HCT116 (cell line): ENCODE data around the gene COX10. TPM values are rescaled to one million over a fixed set of nuclear protein-coding genes. Genes with fewer than 3 reads are reported as not detected.

Experiments used
- ATAC-seq: fragments of 200-7000 bp; cut with Tn5 transposase; 2 replicates; pipeline ENCODE4 v1.9.1; 2020; ENCODE audit warnings: mild to moderate bottlenecking, moderate library complexity
- BruUV-seq: library from RNA; stranded (reverse); fragments of 400-500 nt; replicated peaks from 2 replicates; lab custom pipeline; 2021; lab: Mats Ljungman, UMichigan
- CTCF ChIA-PET: fragments of 300-600 bp; sonication (Branson Sonifier 250); formaldehyde crosslinking; loops from one replicate; lab custom pipeline; 2021; ENCODE audit warnings: antibody characterized with exemption; lab: Charles Lee
- POLR2A ChIA-PET: fragments of 300-600, 350-600 bp; sonication (Branson Sonifier 250); formaldehyde crosslinking; loops from one replicate; lab custom pipeline; 2021; ENCODE audit warnings: antibody characterized with exemption; lab: Charles Lee
- RAD21 ChIA-PET, 2 experiments: fragments of 300-600 bp; sonication (Branson Sonifier 250); formaldehyde crosslinking; loops; one replicate each; lab custom pipeline; 2023; ENCODE audit warnings: low total read pairs in 2 of 2; ENCODE audit not compliant: uncharacterized antibody in 2 of 2, unreplicated experiment in 2 of 2, low non-redundant PET in 1 of 2; lab: Charles Lee
- DNase-seq: peaks from one replicate; pipeline ENCODE4 v3.0.0-alpha.2; 2010; ENCODE audit warnings: low read depth, low spot score
- H2AFZ ChIP-seq: fragments of 200-600 bp; shearing (Covaris generic), sonication (generic); 2 replicates; pipeline ENCODE4 v1.6.1; 2017; ENCODE audit warnings: low read depth, mixed run types, mixed read lengths, antibody characterized with exemption, low read length; ENCODE audit not compliant: poor library complexity, severe bottlenecking
- H3K27ac ChIP-seq: 2 replicates; pipeline ENCODE4 v1.5.1; 2012; ENCODE audit warnings: low read depth, low read length
- H3K27me3 ChIP-seq: fragments of 200-600 bp; sonication (generic); 2 replicates; pipeline ENCODE4 v1.6.1; 2016; ENCODE audit warnings: mixed run types, low read length, mixed read lengths; ENCODE audit not compliant: insufficient read depth
- H3K36me3 ChIP-seq, 2 experiments: fragments of 200-500 bp in 1 of 2; fragments of 200-600 bp in 1 of 2; sonication (Bioruptor generic) in 1 of 2; sonication (generic) in 1 of 2; 2 replicates each; pipeline versions ENCODE4 v1.5.1 to v1.6.1; 2014 to 2016; ENCODE audit warnings: low read length in 2 of 2, inconsistent platforms in 1 of 2, mixed read lengths in 1 of 2, mixed run types in 1 of 2; ENCODE audit not compliant: insufficient read depth in 2 of 2, control insufficient read depth in 1 of 2
- H3K4me1 ChIP-seq, 2 experiments: fragments of 200-600 bp in 1 of 2; sonication (generic) in 1 of 2; 2 replicates each; pipeline versions ENCODE4 v1.5.1 to v1.6.1; 2012 to 2017; ENCODE audit warnings: low read length in 2 of 2, inconsistent platforms in 1 of 2, mild to moderate bottlenecking in 1 of 2, mixed read lengths in 1 of 2, mixed run types in 1 of 2, moderate library complexity in 1 of 2; ENCODE audit not compliant: insufficient read depth in 2 of 2, control insufficient read depth in 1 of 2
- H3K4me2 ChIP-seq: fragments of 200-600 bp; sonication (generic); 2 replicates; pipeline ENCODE4 v1.6.1; 2017; ENCODE audit warnings: mixed run types, low read length, mixed read lengths
- H3K4me3 ChIP-seq, 2 experiments: fragments of 200-600 bp in 1 of 2; sonication (generic) in 1 of 2; replicated peaks in 1 of 2; 2 replicates each; pipeline ENCODE4 v1.5.1; 2011 to 2016; ENCODE audit warnings: low read length in 2 of 2, control low read depth in 1 of 2, low read depth in 1 of 2, mild to moderate bottlenecking in 1 of 2, mixed read lengths in 1 of 2, mixed run types in 1 of 2
- H3K79me2 ChIP-seq: fragments of 200-600 bp; sonication (generic); 2 replicates; pipeline ENCODE4 v1.6.1; 2017; ENCODE audit warnings: mild to moderate bottlenecking, mixed run types, low read length, moderate library complexity, mixed read lengths; ENCODE audit not compliant: insufficient read depth
- H3K9ac ChIP-seq: fragments of 200-600 bp; sonication (generic); 2 replicates; pipeline ENCODE4 v1.6.1; 2016; ENCODE audit warnings: low read length, mixed read lengths
- H3K9me2 ChIP-seq: fragments of 200-600 bp; sonication (generic), shearing (Covaris generic); 2 replicates; pipeline ENCODE4 v1.6.1; 2017; ENCODE audit warnings: mixed run types, mild to moderate bottlenecking, moderate library complexity; ENCODE audit not compliant: insufficient read depth
- H3K9me3 ChIP-seq, 2 experiments: fragments of 200-500 bp in 1 of 2; fragments of 200-600 bp in 1 of 2; sonication (Bioruptor generic) in 1 of 2; sonication (generic) in 1 of 2; 2 replicates each; pipeline ENCODE4 v1.6.1; 2014 to 2017; ENCODE audit warnings: low read length in 2 of 2, mixed read lengths in 2 of 2, inconsistent platforms in 1 of 2, low read depth in 1 of 2, mild to moderate bottlenecking in 1 of 2, mixed run types in 1 of 2, moderate library complexity in 1 of 2; ENCODE audit not compliant: control insufficient read depth in 1 of 2, insufficient read depth in 1 of 2
- H4K20me1 ChIP-seq: fragments of 200-600 bp; sonication (generic), shearing (Covaris generic); 2 replicates; pipeline ENCODE4 v1.6.1; 2017; ENCODE audit warnings: mixed run types, mild to moderate bottlenecking, moderate library complexity; ENCODE audit not compliant: insufficient read depth
- JUND ChIP-seq: IDR thresholded peaks from 2 replicates; pipeline ENCODE4 v1.6.1; 2012
- POLR2A ChIP-seq: IDR thresholded peaks from 2 replicates; pipeline ENCODE4 v1.7.0; 2011; ENCODE audit warnings: borderline replicate concordance; ENCODE audit not compliant: insufficient read depth, insufficient read length; ENCODE audit errors: extremely low read depth
- POLR2AphosphoS5 ChIP-seq: IDR thresholded peaks from 2 replicates; pipeline ENCODE4 v1.6.1; 2011; ENCODE audit warnings: mild to moderate bottlenecking, low read depth, low read length, moderate library complexity
- RAD21 ChIP-seq: IDR thresholded peaks from 2 replicates; pipeline ENCODE4 v1.6.1; 2012; ENCODE audit warnings: low read depth, mild to moderate bottlenecking
- SIN3A ChIP-seq: IDR thresholded peaks from 2 replicates; pipeline ENCODE4 v1.6.1; 2012; ENCODE audit warnings: low read depth
- TCF7L2 ChIP-seq: IDR thresholded peaks from 2 replicates; pipeline ENCODE4 v1.7.0; 2011; ENCODE audit warnings: borderline replicate concordance, inconsistent platforms; ENCODE audit not compliant: insufficient read depth, insufficient read length; ENCODE audit errors: extremely low read depth
- ZNF274 ChIP-seq: fragments of 200-500 bp; sonication (Bioruptor generic); IDR thresholded peaks from 2 replicates; pipeline ENCODE4 v1.6.1; 2014; ENCODE audit warnings: mild to moderate bottlenecking, low read depth, low read length, inconsistent platforms
- intact Hi-C: fragments of 100-400 bp; cut with micrococcal nuclease; formaldehyde crosslinking; loops from 2 replicates; pipeline ENCODE4 v1.10.0; 2022
- total RNA-seq: library from RNA; stranded (reverse); gene quantifications from one replicate; pipeline ENCODE4 v1.2.1, GENCODE V29; 2021; ENCODE audit not compliant: unreplicated experiment
- TF ChIP-seq, protein P1 (sequence below): IDR thresholded peaks from 2 replicates; pipeline ENCODE4 v1.6.1; 2012
- TF ChIP-seq, protein P2 (sequence below): IDR thresholded peaks from 2 replicates; pipeline ENCODE4 v1.6.1; 2011; ENCODE audit warnings: mild to moderate bottlenecking, low read length, moderate library complexity; ENCODE audit not compliant: insufficient replicate concordance; ENCODE audit errors: extremely low read depth

The COX10 gene
- total RNA-seq, 1 experiment from 2014 or later = 22.4 TPM

DNA sequence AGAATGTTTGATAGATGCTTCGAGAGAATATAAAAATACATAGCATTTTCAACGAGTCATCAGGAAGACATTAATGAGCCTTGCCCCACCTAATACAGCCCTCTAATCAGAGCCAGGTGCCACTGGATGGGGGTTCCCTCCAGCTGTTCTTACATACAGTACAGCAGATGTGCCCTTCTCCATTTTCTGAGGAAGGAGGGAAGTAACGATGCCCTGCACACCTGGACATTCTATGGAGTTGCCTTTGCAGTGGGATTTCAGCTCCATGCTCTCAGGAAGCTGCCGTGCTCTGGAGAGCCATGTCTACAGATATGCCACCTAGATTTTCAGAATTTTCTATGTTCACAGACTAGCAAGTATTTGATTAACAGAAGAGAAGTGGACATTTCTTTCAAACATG lies 131.1 kb downstream of the COX10 start:
- Histone ChIP-seq H2AFZ (no peak overlapping the region), H3K9me3 (no peaks in the 10 kb centered on the region), H3K36me3 (no peaks in the 10 kb centered on the region), H3K9me2 (no peaks in the 10 kb centered on the region), H3K4me2 (no peak overlapping the region), H3K79me2 (no peaks in the 10 kb centered on the region), H3K27me3 (no peaks in the 10 kb centered on the region), H4K20me1 (no peaks in the 10 kb centered on the region), H3K4me1 (peaks cover under 1 to 11% of the 10 kb centered on the region in 2 experiments), H3K9ac (no peak overlapping the region), H3K27ac (no peak overlapping the region)
- DNase-seq = no peak
- ChIA-PET POLR2A (interaction anchor here (1.4 kb wide), 1 partner anchor 101 kb away, joined by 3 read pairs; the partner anchor contains the start of gene HS3ST3B1), RAD21 (no interaction called here), CTCF (no interaction called here)
- intact Hi-C loops = no loop called here
- ATAC-seq = no peak
- BruUV-seq = no TSS peak
- TF ChIP-seq TCF7L2 = no peak
- TF ChIP-seq POLR2AphosphoS5 = no peak
- no peak for TF ChIP-seq POLR2A
- TF ChIP-seq JUND = no peak
- no peak for TF ChIP-seq ZNF274
- no peak for TF ChIP-seq RAD21
- no peak for TF ChIP-seq SIN3A
- TF ChIP-seq, protein P1, sequence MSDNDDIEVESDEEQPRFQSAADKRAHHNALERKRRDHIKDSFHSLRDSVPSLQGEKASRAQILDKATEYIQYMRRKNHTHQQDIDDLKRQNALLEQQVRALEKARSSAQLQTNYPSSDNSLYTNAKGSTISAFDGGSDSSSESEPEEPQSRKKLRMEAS = no peak
- TF ChIP-seq, protein P2, sequence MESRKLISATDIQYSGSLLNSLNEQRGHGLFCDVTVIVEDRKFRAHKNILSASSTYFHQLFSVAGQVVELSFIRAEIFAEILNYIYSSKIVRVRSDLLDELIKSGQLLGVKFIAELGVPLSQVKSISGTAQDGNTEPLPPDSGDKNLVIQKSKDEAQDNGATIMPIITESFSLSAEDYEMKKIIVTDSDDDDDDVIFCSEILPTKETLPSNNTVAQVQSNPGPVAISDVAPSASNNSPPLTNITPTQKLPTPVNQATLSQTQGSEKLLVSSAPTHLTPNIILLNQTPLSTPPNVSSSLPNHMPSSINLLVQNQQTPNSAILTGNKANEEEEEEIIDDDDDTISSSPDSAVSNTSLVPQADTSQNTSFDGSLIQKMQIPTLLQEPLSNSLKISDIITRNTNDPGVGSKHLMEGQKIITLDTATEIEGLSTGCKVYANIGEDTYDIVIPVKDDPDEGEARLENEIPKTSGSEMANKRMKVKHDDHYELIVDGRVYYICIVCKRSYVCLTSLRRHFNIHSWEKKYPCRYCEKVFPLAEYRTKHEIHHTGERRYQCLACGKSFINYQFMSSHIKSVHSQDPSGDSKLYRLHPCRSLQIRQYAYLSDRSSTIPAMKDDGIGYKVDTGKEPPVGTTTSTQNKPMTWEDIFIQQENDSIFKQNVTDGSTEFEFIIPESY = no peak
- TF ChIP-seq, all 23 proteins: peak for 0
- H3K4me3 ChIP-seq = no peak overlapping the region
